Neuronal stem cell (in vitro differentiated cells): ENCODE measurements around the gene BCL7B.
"Not testable (repeated sequence)": the region's sequence is repeated elsewhere in the genome, so short reads cannot be mapped to it uniquely, and the experiment has no call there.

Source experiments
- DNase-seq: peaks from one replicate; pipeline ENCODE4 v3.0.0-alpha.2; 2013; ENCODE audit warnings: low spot score
- H2AFZ ChIP-seq: one replicate; pipeline ENCODE4 v1.6.1; 2013; ENCODE audit warnings: mild to moderate bottlenecking, low read length, inconsistent platforms
- H2AK5ac ChIP-seq: 2 replicates; pipeline ENCODE4 v1.6.1; 2013; ENCODE audit warnings: low read depth, mild to moderate bottlenecking, inconsistent platforms, low read length, moderate library complexity, mixed read lengths
- H2BK120ac ChIP-seq: 2 replicates; pipeline ENCODE4 v1.6.1; 2013; ENCODE audit warnings: low read depth, mild to moderate bottlenecking, inconsistent platforms, low read length, moderate library complexity, mixed read lengths
- H2BK12ac ChIP-seq: one replicate; pipeline ENCODE4 v1.6.1; 2013; ENCODE audit warnings: low read length, inconsistent platforms
- H2BK15ac ChIP-seq: 2 replicates; pipeline ENCODE4 v1.6.1; 2013; ENCODE audit warnings: mild to moderate bottlenecking, low read length, inconsistent platforms, mixed read lengths
- H2BK5ac ChIP-seq: one replicate; pipeline ENCODE4 v1.6.1; 2013; ENCODE audit warnings: inconsistent platforms, mild to moderate bottlenecking, low read length, moderate library complexity
- H3K14ac ChIP-seq: one replicate; pipeline ENCODE4 v1.6.1; 2013; ENCODE audit warnings: low read length, inconsistent platforms
- H3K18ac ChIP-seq: 2 replicates; pipeline ENCODE4 v1.6.1; 2013; ENCODE audit warnings: low read length, inconsistent platforms
- H3K23ac ChIP-seq: 2 replicates; pipeline ENCODE4 v1.6.1; 2013; ENCODE audit warnings: low read depth, mild to moderate bottlenecking, mixed read lengths, low read length, inconsistent platforms; ENCODE audit not compliant: poor library complexity
- H3K27ac ChIP-seq: replicated peaks from 3 replicates; pipeline ENCODE4 v1.5.1; 2013; ENCODE audit warnings: low read length, inconsistent platforms
- H3K27me3 ChIP-seq, 3 experiments: 2 replicates each; pipeline ENCODE4 v1.6.1; 2013; ENCODE audit warnings: low read length in 3 of 3, mild to moderate bottlenecking in 2 of 3, inconsistent platforms in 1 of 3, low read depth in 1 of 3, mixed read lengths in 1 of 3, moderate library complexity in 1 of 3; ENCODE audit not compliant: control insufficient read depth in 3 of 3, insufficient read depth in 3 of 3
- H3K36me3 ChIP-seq, 2 donors: replicated peaks in 1 of 2; 2 replicates each; pipeline ENCODE4 v1.6.1; 2013; ENCODE audit warnings: low read length in 2 of 2; ENCODE audit not compliant: control insufficient read depth in 2 of 2, insufficient read depth in 2 of 2
- H3K4ac ChIP-seq: 2 replicates; pipeline ENCODE4 v1.6.1; 2013; ENCODE audit warnings: inconsistent platforms, mild to moderate bottlenecking, low read length, moderate library complexity
- H3K4me1 ChIP-seq, 2 donors: 1 replicate in 1 of 2; 2 replicates in 1 of 2; pipeline ENCODE4 v1.6.1; 2013; ENCODE audit warnings: low read length in 2 of 2, low read depth in 1 of 2; ENCODE audit not compliant: control insufficient read depth in 2 of 2, insufficient read depth in 1 of 2
- H3K4me2 ChIP-seq: one replicate; pipeline ENCODE4 v1.6.1; 2013; ENCODE audit warnings: mild to moderate bottlenecking, low read length, inconsistent platforms; ENCODE audit not compliant: insufficient read depth, poor library complexity, severe bottlenecking
- H3K4me3 ChIP-seq, 2 donors: 2 replicates each; pipeline ENCODE4 v1.5.1; 2013; ENCODE audit warnings: low read length in 2 of 2, mild to moderate bottlenecking in 2 of 2, inconsistent platforms in 1 of 2, moderate library complexity in 1 of 2
- H3K79me1 ChIP-seq: one replicate; pipeline ENCODE4 v1.6.1; 2013; ENCODE audit warnings: low read depth, mild to moderate bottlenecking, inconsistent platforms, low read length, moderate library complexity
- H3K9ac ChIP-seq: one replicate; pipeline ENCODE4 v1.6.1; 2013; ENCODE audit warnings: mild to moderate bottlenecking, low read depth, low read length, inconsistent platforms; ENCODE audit not compliant: poor library complexity
- H3K9me3 ChIP-seq, 2 donors: replicated peaks in 1 of 2; 2 replicates each; pipeline versions ENCODE3 to v1.6.1; 2013; ENCODE audit warnings: low read length in 2 of 2, mild to moderate bottlenecking in 2 of 2, inconsistent platforms in 1 of 2, low read depth in 1 of 2, mixed read lengths in 1 of 2, moderate library complexity in 1 of 2; ENCODE audit not compliant: control insufficient read depth in 2 of 2, insufficient read depth in 1 of 2
- H4K8ac ChIP-seq: one replicate; pipeline ENCODE4 v1.6.1; 2013; ENCODE audit warnings: low read depth, mild to moderate bottlenecking, inconsistent platforms, low read length, moderate library complexity
- H4K91ac ChIP-seq: one replicate; pipeline ENCODE4 v1.6.1; 2013; ENCODE audit warnings: low read length, low read depth, mild to moderate bottlenecking, inconsistent platforms; ENCODE audit not compliant: poor library complexity
- WGBS, 2 donors: extraction: QIAGEN DNeasy Blood & Tissue Kit; methylation state at CpG; one replicate each; pipeline ENCODE4 v1.1.7; 2013; ENCODE audit warnings: missing lambda C conversion rate in 2 of 2, mixed read lengths in 1 of 2; ENCODE audit not compliant: insufficient read length in 2 of 2, insufficient replicate concordance in 1 of 2; ENCODE audit errors: extremely low coverage in 2 of 2; 5-methylcytosine and 5-hydroxymethylcytosine counted together

BCL7B gene

DNA sequence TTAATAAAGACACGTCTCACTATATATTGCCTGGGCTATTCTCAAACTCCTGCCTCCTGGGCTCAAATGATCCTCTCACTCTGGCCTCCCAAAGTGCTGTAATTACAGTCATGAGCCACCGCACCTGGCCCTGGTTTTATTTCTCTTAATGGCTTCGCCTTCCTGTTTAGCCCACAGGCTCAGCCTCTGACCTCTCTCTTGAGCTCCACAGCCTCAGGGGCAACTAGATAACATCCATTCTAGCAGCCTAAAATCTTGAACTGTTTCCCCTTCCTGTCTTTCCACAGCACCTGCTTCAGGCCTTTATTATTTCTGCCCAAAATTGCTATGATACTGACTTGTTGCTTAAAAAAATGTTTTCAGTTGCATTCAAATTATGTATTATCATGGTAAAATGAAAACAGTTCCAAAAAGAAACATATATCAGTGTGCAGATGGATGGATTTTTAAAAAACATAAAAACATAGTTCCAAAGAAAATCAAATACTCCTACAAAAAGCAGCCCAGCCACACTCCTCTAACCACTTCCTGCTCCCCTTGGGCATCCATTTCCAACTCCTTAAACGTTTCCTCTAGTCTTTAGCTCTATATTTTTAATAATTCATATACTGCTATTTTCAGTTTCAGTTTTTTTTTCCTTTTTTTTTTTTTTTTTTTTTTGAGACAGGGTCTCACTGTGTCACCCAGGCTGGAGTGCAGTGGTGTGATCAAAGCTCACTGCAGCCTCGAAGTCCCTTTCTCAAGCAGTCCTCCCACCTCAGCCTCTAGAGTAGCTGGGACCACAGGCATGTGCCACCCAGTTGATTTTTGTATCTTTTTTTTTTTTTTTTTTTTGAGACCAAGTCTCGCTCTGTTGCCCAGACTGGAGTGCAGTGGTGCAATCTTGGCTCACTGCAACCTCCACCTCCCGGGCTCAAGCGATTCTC lies 30.3 kb downstream of the BCL7B start:
- H3K79me1 ChIP-seq, result no peaks in the 10 kb centered on the region
- no peak overlapping the region for H4K91ac ChIP-seq
- no peak overlapping the region for H3K27ac ChIP-seq
- no peak for DNase-seq
- H3K36me3 ChIP-seq, result no peaks in the 10 kb centered on the region
- no peak overlapping the region for H2AK5ac ChIP-seq
- no peak overlapping the region for H2BK15ac ChIP-seq
- H3K4me3 ChIP-seq, result no peak overlapping the region
- no peak overlapping the region for H3K4me2 ChIP-seq
- no peak overlapping the region for H4K8ac ChIP-seq
- no peak overlapping the region for H2BK12ac ChIP-seq
- H3K18ac ChIP-seq, result no peak overlapping the region
- WGBS, 2 donors, result no CpG with 5 or more reads among the region's 8 CpGs
- H3K27me3 ChIP-seq, result no peaks in the 10 kb centered on the region
- H3K9ac ChIP-seq, result no peak overlapping the region
- no peak overlapping the region for H3K4ac ChIP-seq
- H3K9me3 ChIP-seq, result no peaks in the 10 kb centered on the region
- H3K14ac ChIP-seq, result no peak overlapping the region
- H2AFZ ChIP-seq, result peak overlapping the region; percentile 27
- H3K4me1 ChIP-seq, result no peaks in the 10 kb centered on the region
- no peak overlapping the region for H2BK120ac ChIP-seq
- no peak overlapping the region for H3K23ac ChIP-seq
- no peak overlapping the region for H2BK5ac ChIP-seq

DNA sequence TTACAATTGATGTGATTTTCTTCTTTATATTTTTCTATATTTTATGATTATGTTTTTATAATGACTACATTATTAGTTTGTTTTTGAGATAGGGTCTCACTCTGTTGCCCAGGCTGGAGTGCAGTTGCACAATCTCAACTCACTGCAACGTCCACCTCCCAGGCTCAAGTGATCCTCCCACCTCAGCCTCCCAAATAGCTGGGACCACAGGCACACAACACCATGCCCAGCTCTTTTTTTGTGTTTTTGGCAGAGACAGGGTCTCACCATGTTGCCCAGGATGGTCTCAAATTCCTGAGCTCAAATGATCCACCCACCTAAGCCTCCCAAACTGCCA lies 31.4 kb downstream of the BCL7B start:
- not testable (repeated sequence) for H3K4me1 ChIP-seq, H3K4ac ChIP-seq, H2BK120ac ChIP-seq, H3K23ac ChIP-seq, H2BK5ac ChIP-seq, H3K4me3 ChIP-seq, H3K9ac ChIP-seq, H2AK5ac ChIP-seq, H2BK12ac ChIP-seq, H2BK15ac ChIP-seq, H3K79me1 ChIP-seq, H4K8ac ChIP-seq, H3K27ac ChIP-seq, DNase-seq, H3K18ac ChIP-seq, H3K14ac ChIP-seq, H3K27me3 ChIP-seq, H3K36me3 ChIP-seq, H2AFZ ChIP-seq, H4K91ac ChIP-seq, H3K4me2 ChIP-seq, H3K9me3 ChIP-seq
- no CpG with 5 or more reads among the region's 1 CpG for WGBS, 2 donors

DNA sequence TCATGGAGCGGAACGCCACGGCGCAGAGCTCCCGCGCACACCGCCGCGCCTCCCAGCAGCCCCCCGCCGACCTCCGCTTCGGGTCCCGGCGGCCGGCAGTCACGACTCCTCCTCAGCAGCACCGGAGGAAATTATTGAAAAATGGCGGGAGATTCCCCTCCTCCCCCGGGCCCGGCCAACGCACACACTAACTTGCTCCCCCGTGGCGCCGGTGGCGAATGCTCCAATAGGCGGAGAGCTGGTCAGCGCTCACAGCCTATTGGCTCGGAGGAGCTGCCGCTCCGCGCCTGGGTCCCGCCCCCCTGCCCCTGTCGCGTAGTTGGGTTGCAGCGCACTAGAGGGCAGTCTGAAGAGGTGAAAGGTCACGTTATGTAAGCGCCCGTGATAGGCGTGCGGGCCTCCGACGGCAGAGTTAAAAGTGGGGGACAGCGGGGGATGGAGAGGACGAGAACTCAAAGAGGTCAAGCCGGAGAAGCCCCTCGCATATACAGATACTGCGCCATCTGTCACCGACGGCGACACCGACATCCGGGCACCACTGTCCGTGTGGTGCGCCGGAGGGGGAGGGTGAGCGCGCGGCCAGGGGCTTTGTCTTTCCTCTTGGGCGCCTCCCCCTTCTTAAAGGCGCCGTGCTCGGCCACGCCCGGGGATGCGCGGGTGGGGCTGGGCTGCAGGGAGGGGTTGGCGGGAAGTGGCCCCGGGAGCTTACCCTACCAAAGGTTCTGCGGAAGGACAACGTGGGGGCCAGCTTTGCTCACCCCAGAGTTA lies 35.2 kb downstream of the BCL7B start, which contains the start of gene BAZ1B:
BAZ1B (minus strand) TSS at position 189 of the 768 bp plus-strand sequence. CDS start 360 bp downstream, outside the sequence.
- DNase-seq, result peak; percentile 97
- peak within 1 kb of the TSS; percentile 87 for H2BK120ac ChIP-seq
- peak within 1 kb of the TSS; percentile 99 for H3K9ac ChIP-seq
- H2BK5ac ChIP-seq, result peak within 1 kb of the TSS; percentile 93
- peak within 1 kb of the TSS; percentile 85 for H3K23ac ChIP-seq
- peak within 1 kb of the TSS; percentile 93 for H3K4ac ChIP-seq
- H4K91ac ChIP-seq, result no peak within 1 kb of the TSS
- peak within 1 kb of the TSS; percentile 49 for H2BK15ac ChIP-seq
- H3K4me1 ChIP-seq, result peaks cover 2 to 5% of the 10 kb centered on the region in 2 donors
- H4K8ac ChIP-seq, result peak within 1 kb of the TSS; percentile 65
- H3K27me3 ChIP-seq, result no peaks in the 10 kb centered on the region
- H3K14ac ChIP-seq, result peak within 1 kb of the TSS; percentile 82
- H3K18ac ChIP-seq, result peak within 1 kb of the TSS; percentile 100
- peak within 1 kb of the TSS; percentile 66 for H3K4me2 ChIP-seq
- no peak within 1 kb of the TSS for H2BK12ac ChIP-seq
- peaks cover 7 to 30% of the 10 kb centered on the region in 2 donors for H3K36me3 ChIP-seq
- peak within 1 kb of the TSS; percentile 79 to 98 for H3K4me3 ChIP-seq
- H2AK5ac ChIP-seq, result peak within 1 kb of the TSS; percentile 75
- H3K9me3 ChIP-seq, result no peaks in the 10 kb centered on the region
- peak within 1 kb of the TSS; percentile 88 for H2AFZ ChIP-seq
- H3K79me1 ChIP-seq, result peaks cover 2% of the 10 kb centered on the region
- peak within 1 kb of the TSS; percentile 99 for H3K27ac ChIP-seq
- WGBS, 2 donors, result no CpG with 5 or more reads among the region's 71 CpGs
